Common myeloid progenitor, CD34-positive (primary cell): ENCODE measurements around the gene KCNJ15.

Experiments used
- CTCF ChIA-PET: fragments of 350-600 bp; sonication (Branson Sonifier 250); formaldehyde crosslinking; loops from one replicate; lab custom pipeline; 2021; ENCODE audit warnings: antibody characterized with exemption; lab: Charles Lee
- POLR2A ChIA-PET: fragments of 350-600 bp; sonication (Branson Sonifier 250); formaldehyde crosslinking; loops from one replicate; lab custom pipeline; 2021; ENCODE audit warnings: antibody characterized with exemption; lab: Charles Lee
- DNase-seq, 3 donors: peaks; one replicate each; pipeline versions ENCODE4 v3.0.0 to v3.0.0-alpha.2; 2013
- H3K27ac ChIP-seq, 2 experiments: 1 replicate in 1 of 2; 2 replicates in 1 of 2; pipeline ENCODE4 v1.7.0; 2013; ENCODE audit warnings: inconsistent platforms in 2 of 2, low read length in 2 of 2, mild to moderate bottlenecking in 2 of 2, low read depth in 1 of 2, moderate library complexity in 1 of 2; ENCODE audit not compliant: severe bottlenecking in 2 of 2, insufficient read depth in 1 of 2, poor library complexity in 1 of 2
- H3K27me3 ChIP-seq, 5 experiments: replicated peaks in 2 of 5; 1 replicate in 3 of 5; 2 replicates in 2 of 5; pipeline versions ENCODE4 v1.6.1 to v1.7.0; 2013; ENCODE audit warnings: low read length in 4 of 5, mild to moderate bottlenecking in 2 of 5, moderate library complexity in 2 of 5, inconsistent platforms in 1 of 5; ENCODE audit not compliant: insufficient read depth in 5 of 5, control insufficient read depth in 4 of 5
- H3K36me3 ChIP-seq, 4 experiments: 1 replicate in 2 of 4; 2 replicates in 2 of 4; pipeline versions ENCODE4 v1.6.1 to v1.7.0; 2013; ENCODE audit warnings: low read length in 3 of 4, control low read depth in 1 of 4, mild to moderate bottlenecking in 1 of 4; ENCODE audit not compliant: control insufficient read depth in 4 of 4, insufficient read depth in 4 of 4
- H3K4me1 ChIP-seq, 4 experiments: 1 replicate in 3 of 4; 2 replicates in 1 of 4; pipeline versions ENCODE4 v1.6.1 to v1.7.1; 2013; ENCODE audit warnings: low read length in 3 of 4, mild to moderate bottlenecking in 3 of 4, control low read depth in 1 of 4, inconsistent platforms in 1 of 4, moderate library complexity in 1 of 4; ENCODE audit not compliant: control insufficient read depth in 4 of 4, insufficient read depth in 4 of 4; ENCODE audit errors: control extremely low read depth in 1 of 4
- H3K4me3 ChIP-seq, 7 experiments: 1 replicate in 4 of 7; 2 replicates in 3 of 7; pipeline versions ENCODE4 v1.5.1 to v1.7.0; 2013; ENCODE audit warnings: mild to moderate bottlenecking in 7 of 7, low read length in 6 of 7, moderate library complexity in 6 of 7, inconsistent platforms in 2 of 7, low read depth in 2 of 7, control low read depth in 1 of 7; ENCODE audit not compliant: insufficient read depth in 4 of 7, control insufficient read depth in 1 of 7; ENCODE audit errors: extremely low read depth in 1 of 7
- H3K9me3 ChIP-seq, 5 experiments: 1 replicate in 4 of 5; 2 replicates in 1 of 5; pipeline versions ENCODE4 v1.6.1 to v1.7.1; 2013; ENCODE audit warnings: low read length in 4 of 5, mild to moderate bottlenecking in 2 of 5, inconsistent platforms in 1 of 5, low read depth in 1 of 5, moderate library complexity in 1 of 5; ENCODE audit not compliant: control insufficient read depth in 4 of 5, insufficient read depth in 2 of 5; ENCODE audit errors: control extremely low read depth in 1 of 5
- WGBS: methylation state at CpG from one replicate; pipeline ENCODE4 v1.1.5; 2013; ENCODE audit not compliant: insufficient coverage; 5-methylcytosine and 5-hydroxymethylcytosine counted together

Gene KCNJ15

GRCh38 chr21:38284216-38284615 is 27.4 kb downstream of the KCNJ15 start:
- Histone ChIP-seq H3K4me3 (no peak overlapping the region), H3K4me1 (peaks cover 0 to 4% (median 3%) of the 10 kb centered on the region in 4 experiments), H3K27me3 (peaks cover 0 to 4% (median 0%) of the 10 kb centered on the region in 5 experiments), H3K36me3 (no peaks in the 10 kb centered on the region), H3K27ac (no peak overlapping the region), H3K9me3 (no peaks in the 10 kb centered on the region)
- ChIA-PET POLR2A (no interaction called here), CTCF (no interaction called here)
- DNase-seq = no peak
- WGBS = 91% methylated on average over 6 of the region's 6 CpGs

GRCh38 chr21:38286739-38287471 is 30.1 kb downstream of the KCNJ15 start:
- H3K36me3 ChIP-seq = no peaks in the 10 kb centered on the region
- peaks cover 4 to 11% (median 7%) of the 10 kb centered on the region in 4 experiments for H3K4me1 ChIP-seq
- DNase-seq = no peak
- peaks cover 0 to 4% (median 0%) of the 10 kb centered on the region in 5 experiments for H3K27me3 ChIP-seq
- ChIA-PET CTCF (interaction anchor here (0.8 kb wide), 1 partner anchor 47 kb away, joined by 3 read pairs; no protein-coding TSS in a partner anchor), POLR2A (no interaction called here)
- no peaks in the 10 kb centered on the region for H3K9me3 ChIP-seq
- no peak overlapping the region for H3K27ac ChIP-seq
- WGBS = 100% methylated on average over 1 of the region's 3 CpGs
- H3K4me3 ChIP-seq = no peak overlapping the region

- CTCF ChIA-PET = no interaction called here
- no peak for DNase-seq
- Histone ChIP-seq H3K36me3 (no peaks in the 10 kb centered on the region), H3K27ac (no peak overlapping the region), H3K4me3 (no peak overlapping the region), H3K4me1 (peaks cover 4 to 11% (median 7%) of the 10 kb centered on the region in 4 experiments), H3K27me3 (peaks cover 0 to 3% (median 0%) of the 10 kb centered on the region in 5 experiments), H3K9me3 (no peaks in the 10 kb centered on the region)
- no CpG with 5 or more reads among the region's 1 CpG for WGBS
- POLR2A ChIA-PET = no interaction called here
Observed at GRCh38 chr21:38287476-38287875, 30.7 kb downstream of the KCNJ15 start.

GRCh38 chr21:38289705-38290485 is 33.1 kb downstream of the KCNJ15 start:
- H3K36me3 ChIP-seq = no peaks in the 10 kb centered on the region
- H3K9me3 ChIP-seq = no peaks in the 10 kb centered on the region
- ChIA-PET CTCF (interaction anchor here (1.2 to 1.4 kb wide), 3 partner anchors 10 to 71 kb away, joined by 3 to 4 read pairs (median 3); no protein-coding TSS in a partner anchor), POLR2A (no interaction called here)
- H3K4me1 ChIP-seq = peaks cover 4 to 11% (median 7%) of the 10 kb centered on the region in 4 experiments
- 40% methylated on average over 5 of the region's 14 CpGs for WGBS
- peaks cover 0 to 3% (median 0%) of the 10 kb centered on the region in 5 experiments for H3K27me3 ChIP-seq
- H3K27ac ChIP-seq = no peak overlapping the region
- H3K4me3 ChIP-seq = no peak overlapping the region
- peak; percentile 63 to 89 (median 89) for DNase-seq

- Histone ChIP-seq H3K36me3 (no peaks in the 10 kb centered on the region), H3K4me1 (peaks cover 4 to 11% (median 8%) of the 10 kb centered on the region in 4 experiments), H3K27ac (no peak overlapping the region), H3K9me3 (no peaks in the 10 kb centered on the region), H3K4me3 (no peak overlapping the region), H3K27me3 (peaks cover 0 to 3% (median 0%) of the 10 kb centered on the region in 5 experiments)
- CTCF ChIA-PET = interaction anchor here (1.2 to 1.4 kb wide), 3 partner anchors 9 to 71 kb away, joined by 3 to 4 read pairs (median 3); no protein-coding TSS in a partner anchor
- 83% methylated on average over 1 of the region's 3 CpGs for WGBS
- no peak for DNase-seq
- POLR2A ChIA-PET = no interaction called here
Observed at GRCh38 chr21:38290809-38291208, 34.0 kb downstream of the KCNJ15 start.

- Histone ChIP-seq H3K36me3 (no peaks in the 10 kb centered on the region), H3K27me3 (peaks cover 0 to 3% (median 0%) of the 10 kb centered on the region in 5 experiments), H3K9me3 (no peaks in the 10 kb centered on the region), H3K4me3 (no peak overlapping the region), H3K27ac (no peak overlapping the region), H3K4me1 (peaks cover 4 to 11% (median 8%) of the 10 kb centered on the region in 4 experiments)
- POLR2A ChIA-PET = no interaction called here
- CTCF ChIA-PET = interaction anchor here (0.9 kb wide), 1 partner anchor 32 kb away, joined by 3 read pairs; no protein-coding TSS in a partner anchor
- peak in 1 of 3 donors; percentile 21 for DNase-seq
- WGBS = 100% methylated on average over 4 of the region's 5 CpGs
Observed at GRCh38 chr21:38291874-38292273, 35.1 kb downstream of the KCNJ15 start.
